Stimulated activated CD4-positive, alpha-beta T cell treated with anti-CD3 and anti-CD28 coated beads, Interleukin-15, amount 100 ng/mL, for 48 hours (primary cell): ENCODE measurements around the gene NFATC3.

Source experiments
- DNase-seq, 2 donors: peaks; one replicate each; pipeline ENCODE4 v3.0.0-alpha.2; 2020; ENCODE audit warnings: low read depth in 2 of 2

NFATC3 gene

DNA sequence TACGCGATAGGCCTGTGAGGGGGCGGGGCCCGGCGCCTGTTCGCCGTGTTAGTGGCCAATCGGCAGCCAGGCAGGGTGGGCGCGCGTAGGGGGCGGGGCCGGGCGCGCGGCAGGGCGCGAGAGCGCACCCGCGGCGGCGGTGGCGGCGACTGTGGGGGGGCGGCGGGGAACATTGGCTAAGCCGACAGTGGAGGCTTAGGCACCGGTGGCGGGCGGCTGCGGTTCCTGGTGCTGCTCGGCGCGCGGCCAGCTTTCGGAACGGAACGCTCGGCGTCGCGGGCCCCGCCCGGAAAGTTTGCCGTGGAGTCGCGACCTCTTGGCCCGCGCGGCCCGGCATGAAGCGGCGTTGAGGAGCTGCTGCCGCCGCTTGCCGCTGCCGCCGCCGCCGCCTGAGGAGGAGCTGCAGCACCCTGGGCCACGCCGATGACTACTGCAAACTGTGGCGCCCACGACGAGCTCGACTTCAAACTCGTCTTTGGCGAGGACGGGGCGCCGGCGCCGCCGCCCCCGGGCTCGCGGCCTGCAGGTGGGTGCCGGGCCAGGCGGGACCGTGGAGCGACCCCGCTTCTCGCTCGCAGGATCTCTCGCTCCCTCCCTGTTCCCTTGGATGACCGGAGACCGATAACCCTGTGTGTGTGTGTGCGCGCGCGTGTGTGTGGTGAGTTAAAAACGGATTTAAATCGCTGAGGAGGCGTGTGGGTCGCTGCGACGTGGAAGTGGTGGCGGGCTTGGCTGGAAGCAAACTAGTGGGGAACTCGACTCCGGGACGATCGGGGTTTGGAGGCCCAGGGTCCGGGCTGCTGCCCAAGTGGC, at the start of gene NFATC3:
NFATC3 (plus strand) TSS at position 112 of the 813 bp plus-strand sequence; CDS start at position 424, 312 bp downstream.
- DNase-seq: peak; percentile 98

DNA sequence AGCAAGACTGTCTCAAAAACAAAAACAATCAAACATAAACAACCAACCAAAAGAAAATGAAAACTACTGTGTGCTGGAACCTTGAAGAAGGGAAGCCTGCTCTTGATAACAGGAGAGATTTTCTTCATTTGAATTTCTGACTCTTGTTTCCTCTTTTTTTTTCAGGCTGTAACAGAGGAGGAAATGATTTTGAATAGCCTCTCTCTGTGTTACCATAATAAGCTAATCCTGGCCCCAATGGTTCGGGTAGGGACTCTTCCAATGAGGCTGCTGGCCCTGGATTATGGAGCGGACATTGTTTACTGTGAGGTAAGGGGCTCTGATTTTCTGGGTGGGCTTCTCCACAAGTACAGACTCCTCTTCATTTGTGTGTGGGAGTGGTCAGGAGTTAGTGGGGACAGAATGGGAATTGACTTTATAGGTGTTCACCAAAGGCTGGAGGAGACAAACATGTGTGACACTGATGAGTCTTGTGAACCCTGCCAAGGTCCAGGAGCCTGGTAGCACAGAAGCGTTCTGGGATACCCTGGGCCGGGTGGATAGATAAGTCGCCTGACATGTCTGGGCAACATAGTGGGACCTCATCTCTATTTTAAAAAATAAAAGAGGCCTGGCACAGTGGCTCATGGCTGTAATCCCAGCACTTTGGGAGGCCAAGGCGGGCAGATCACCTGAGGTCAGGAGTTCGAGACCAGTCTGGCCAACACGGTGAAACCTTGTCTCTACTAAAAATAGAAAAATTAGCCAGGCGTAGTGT, 47.2 kb upstream of the NFATC3 start:
- DNase-seq: no peak

DNA sequence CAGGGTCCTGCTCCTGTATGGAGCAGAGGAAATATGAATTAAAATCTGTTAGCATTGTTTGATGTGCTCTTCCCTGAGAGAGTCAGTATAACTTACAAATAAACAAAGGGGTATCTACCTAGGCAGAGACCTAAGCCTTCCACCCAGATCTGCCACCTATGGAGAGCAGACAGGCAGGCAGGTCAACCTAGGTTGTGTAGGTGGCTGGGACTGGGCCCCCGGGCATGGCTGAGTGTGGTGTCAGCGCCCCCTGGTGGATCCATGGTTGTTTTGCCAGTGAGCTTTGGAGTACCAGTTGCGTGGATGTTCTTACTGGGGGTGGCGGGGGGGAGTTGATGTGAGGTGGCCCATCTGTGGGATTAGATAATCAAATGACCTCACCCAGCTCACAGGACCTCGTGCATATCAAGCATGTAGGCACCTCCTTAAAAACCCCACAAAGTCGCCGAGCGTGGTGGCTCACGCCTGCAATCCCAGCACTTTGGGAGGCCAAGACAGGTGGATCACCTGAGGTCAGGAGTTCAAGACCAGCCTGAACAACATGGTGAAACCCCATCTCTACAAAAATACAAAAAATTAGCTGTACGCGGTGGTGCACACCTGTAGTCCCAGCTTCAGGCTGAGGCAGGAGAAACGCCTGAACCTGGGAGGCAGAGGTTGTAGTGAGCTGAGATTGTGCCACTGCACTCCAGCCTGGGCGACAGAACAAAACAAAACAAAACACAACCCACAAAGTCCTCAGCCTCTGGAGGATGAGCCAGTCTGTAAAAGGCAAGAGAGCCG, 44.5 kb upstream of the NFATC3 start:
- peak; percentile 74 to 86 for DNase-seq

DNA sequence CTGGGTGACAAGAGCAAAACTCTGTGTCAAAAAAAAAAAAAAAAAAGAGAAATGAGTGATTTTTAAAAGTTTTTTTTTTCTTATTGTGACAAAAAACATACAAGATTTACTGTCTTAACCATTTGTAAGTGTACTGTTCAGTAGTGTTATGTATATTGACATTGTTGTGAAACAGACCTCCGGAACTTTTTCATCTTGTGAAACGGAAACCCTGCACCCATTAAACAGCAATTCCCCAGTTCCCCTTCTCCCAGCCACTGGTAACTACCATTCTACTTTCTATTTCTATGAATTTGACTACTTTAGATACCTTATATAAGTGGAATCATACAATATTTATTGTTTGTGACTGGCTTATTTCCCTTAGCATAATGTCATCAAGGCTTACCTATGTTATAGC, 43.4 kb upstream of the NFATC3 start:
- DNase-seq: no peak

DNA sequence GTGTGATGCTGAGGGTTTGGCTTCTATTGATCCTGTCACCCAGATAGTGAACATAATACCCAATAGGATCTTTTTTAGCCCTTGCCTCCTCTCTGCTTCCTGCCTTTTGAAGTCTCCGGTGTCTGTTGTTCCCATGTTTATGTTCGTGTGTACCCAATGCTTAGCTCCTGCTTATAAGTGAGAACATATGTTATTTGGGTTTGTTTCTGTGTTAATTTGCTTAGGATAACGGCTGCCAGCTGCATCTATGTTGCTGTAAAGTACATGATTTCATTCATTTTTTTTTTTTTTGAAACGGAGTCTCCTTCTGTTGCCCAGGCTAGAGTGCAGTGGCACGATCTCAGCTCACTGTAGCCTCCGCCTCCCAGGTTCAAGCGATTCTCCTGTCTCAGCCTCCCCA, 39.1 kb upstream of the NFATC3 start:
- no peak for DNase-seq

DNA sequence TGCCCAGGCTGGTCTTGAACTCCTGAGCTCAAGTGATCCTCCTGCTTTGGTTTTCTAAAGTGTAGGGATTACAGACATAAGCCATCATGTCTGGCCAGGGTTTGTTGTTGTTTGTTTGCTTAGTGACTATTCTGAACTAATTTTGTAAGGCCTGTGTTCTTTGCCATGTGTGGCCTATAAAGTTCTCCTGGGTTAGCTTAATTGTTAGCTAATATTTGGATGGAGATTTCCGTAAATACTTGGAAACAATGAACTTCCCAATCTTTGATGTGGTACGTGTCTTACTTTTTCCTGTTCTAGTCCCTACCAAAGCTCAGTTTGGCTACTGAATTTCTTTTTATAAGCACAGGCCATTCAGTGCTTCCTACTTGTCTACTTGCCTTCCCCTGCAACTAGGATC, 37.2 kb upstream of the NFATC3 start:
- DNase-seq: no peak

DNA sequence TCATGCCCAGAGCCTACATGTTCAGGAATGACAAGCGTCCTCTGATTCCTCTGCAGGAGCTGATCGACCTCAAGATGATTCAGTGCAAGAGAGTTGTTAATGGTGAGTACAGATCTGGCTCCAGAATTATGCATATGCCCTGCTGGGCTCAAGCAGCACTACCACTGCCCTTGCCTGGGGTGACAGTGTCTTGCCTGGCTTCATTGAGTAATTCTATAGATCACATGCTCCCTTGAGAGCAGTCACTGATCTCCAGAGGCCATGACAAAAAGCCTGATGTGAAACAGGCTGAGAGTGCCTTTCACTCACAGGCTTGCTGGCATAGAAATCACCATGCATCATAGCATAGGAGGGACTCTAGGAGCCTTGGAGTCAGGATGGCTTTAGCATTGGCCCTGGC, 35.7 kb upstream of the NFATC3 start:
- no peak for DNase-seq

DNA sequence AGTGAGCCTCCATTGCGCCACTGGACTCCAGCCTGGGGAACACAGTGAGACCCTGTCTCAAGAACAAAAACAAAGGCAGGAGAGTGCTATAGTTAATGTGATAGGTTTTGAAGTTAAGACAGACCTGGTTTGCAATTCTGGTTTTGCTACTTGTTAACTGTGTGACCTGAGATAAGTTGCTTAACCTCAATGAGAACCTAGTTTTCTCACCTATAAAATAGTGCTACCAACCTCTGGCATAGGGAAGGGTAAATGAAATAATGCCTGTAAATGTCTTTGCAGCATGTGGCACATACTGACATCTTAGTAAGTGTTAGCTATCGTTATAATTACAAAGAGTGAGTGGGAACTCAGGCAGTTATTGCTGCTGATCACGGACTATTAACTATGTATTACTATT, 29.8 kb upstream of the NFATC3 start:
- no peak for DNase-seq

DNA sequence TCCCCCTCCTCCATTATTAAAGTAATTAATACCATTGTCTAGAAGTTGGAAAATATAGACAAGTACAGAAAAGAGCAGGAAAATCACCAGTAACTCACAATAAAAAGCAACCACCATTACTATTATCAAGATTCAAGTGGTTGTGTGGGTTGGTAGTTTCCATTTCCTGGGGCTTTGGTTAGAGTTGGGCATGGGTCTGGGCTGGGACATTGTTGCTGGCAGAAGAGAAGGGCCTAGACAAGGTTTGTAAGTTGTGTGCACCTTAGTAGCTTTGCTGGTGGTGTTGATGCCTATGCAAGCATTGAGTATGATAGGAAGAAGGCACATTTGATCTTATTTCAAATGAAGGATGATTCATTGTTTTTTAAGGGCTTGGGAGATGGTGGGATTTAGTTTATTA, 25.4 kb upstream of the NFATC3 start:
- DNase-seq: no peak

DNA sequence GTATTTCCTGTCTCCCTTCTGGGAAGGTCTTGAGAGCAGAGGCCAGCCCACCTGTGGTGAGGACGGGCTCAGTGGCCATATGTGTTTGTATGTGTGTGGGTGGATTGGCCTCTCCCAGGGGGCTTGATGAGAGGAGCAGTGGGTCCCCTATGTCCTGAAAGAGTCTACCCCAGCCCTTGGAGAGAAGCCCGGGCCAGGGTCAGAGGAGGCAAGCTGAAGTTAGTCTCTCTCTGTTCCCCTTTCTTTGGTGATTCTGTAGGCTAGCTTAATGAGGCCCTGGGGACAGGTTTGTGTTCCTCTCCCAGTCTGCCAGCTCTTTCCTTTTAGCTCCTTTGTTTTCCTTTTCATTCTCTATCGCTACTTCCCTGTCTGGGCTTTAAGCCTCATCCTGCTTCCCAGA, 23.8 kb upstream of the NFATC3 start:
- DNase-seq: no peak

DNA sequence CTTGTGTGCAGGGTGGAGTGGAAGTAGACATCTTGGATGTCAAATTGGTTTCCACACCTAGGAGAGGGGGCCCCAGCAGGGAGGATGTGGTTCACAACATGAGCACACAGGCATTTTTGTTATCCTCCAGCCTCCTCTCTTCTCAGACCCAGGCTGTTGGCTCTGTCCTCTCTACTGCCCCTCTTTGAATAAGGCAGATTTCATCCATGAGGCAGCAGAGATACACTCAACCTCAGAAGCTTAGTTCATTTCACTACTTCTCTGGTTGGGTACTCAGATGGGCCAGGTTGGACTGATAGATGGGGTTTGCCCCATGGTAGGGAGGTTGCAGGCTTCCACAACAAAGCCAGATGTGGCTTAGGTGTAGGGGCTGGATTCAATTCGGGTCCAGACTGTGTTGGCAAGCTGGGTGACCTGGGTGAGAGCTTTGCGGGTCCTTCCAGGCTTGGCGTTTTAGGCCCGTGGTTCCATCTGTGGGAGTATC, 22.2 kb upstream of the NFATC3 start:
- no peak for DNase-seq

DNA sequence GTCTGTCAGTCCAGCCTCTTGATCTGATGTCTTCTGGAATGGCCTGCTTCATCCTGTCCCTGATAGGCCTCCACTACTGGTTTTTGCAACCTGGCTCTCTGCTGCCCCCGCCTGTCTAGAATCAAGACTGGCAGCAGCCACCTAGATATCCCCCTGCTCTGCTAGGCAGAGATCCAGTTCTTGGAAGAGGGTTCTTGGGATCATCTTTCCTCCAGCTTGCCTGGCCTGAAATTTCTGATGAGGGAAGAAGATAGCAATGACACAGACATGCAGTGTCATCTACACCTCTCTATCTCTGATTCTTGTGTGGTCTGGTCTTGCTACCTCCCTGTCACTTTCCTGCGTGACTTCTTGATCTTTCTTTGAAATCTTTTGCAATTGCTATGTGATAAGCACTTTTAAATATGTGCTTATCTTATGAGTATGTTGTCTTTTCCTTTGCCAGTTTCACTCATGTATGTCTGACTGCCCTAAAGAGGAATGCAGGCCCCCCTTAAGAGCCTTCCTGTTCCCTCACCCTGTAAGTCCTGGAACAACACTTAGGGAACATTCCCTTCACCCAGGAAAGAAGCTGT, 20.3 kb upstream of the NFATC3 start:
- DNase-seq: peak; percentile 43 to 68

DNA sequence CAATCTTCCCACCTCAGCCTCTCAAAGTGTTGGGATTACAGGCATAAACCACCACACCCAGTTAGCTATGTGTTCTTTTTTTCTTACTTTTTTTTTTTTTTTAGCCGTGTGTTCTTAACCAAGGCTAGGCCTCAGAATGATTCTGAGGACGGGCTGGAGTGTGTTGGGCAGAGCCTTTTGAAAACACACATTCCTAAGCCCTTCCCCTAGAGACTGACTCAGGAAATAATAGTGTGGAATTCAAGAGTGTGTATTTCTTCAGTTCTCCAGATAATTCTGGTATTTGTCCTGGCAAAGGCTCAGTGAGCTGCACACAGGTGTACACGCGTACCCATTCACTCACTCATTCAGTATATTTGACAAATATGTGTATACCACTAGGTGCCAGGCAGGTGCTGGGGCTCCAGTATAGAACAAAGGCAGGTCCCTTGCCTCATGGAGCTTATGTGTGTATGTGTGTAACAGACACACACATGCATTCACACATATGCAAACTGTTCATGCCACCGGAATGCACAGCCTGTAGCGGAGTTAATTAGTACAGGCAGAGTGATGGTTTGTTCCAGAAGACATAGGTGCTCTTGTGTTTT, 19.4 kb upstream of the NFATC3 start:
- DNase-seq: no peak

DNA sequence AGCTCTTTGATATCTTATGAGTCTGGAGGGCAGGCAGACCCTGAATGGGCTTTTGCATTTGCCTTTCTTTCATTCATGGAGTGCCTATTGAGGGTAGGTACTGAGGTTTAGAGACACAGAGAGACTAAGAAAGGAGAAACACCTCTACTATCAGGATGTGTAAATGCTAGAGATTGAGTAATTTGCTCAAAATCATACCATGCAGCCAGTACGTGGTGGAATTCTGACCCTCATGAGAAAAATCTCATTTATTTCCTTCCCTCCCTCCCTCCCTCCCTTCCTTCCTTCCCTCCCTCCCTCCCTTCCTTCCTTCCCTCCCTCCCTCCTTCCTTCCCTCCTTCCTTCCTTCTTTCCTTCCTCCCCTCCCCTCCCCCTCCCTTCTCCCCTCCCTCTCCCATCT, 18.4 kb upstream of the NFATC3 start:
- no peak for DNase-seq

DNA sequence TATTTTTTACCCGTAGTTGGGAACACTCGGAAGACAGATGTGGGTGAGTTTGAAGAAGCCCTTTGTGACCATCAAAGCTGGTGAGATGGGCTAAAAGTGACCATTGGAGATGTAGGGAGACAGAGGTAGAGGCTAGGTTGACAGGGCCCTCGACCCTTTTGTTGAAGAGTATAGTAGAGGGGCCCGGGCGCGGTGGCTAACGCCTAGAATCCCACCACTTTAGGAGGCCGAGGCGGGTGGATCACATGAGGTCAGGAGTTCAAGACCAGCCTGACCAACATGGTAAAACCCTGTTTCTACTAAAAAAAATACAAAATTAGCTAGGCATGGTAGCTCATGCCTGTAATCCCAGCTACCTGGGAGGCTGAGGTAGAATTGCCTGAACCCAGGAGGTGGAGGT, 16.2 kb upstream of the NFATC3 start:
- no peak for DNase-seq

DNA sequence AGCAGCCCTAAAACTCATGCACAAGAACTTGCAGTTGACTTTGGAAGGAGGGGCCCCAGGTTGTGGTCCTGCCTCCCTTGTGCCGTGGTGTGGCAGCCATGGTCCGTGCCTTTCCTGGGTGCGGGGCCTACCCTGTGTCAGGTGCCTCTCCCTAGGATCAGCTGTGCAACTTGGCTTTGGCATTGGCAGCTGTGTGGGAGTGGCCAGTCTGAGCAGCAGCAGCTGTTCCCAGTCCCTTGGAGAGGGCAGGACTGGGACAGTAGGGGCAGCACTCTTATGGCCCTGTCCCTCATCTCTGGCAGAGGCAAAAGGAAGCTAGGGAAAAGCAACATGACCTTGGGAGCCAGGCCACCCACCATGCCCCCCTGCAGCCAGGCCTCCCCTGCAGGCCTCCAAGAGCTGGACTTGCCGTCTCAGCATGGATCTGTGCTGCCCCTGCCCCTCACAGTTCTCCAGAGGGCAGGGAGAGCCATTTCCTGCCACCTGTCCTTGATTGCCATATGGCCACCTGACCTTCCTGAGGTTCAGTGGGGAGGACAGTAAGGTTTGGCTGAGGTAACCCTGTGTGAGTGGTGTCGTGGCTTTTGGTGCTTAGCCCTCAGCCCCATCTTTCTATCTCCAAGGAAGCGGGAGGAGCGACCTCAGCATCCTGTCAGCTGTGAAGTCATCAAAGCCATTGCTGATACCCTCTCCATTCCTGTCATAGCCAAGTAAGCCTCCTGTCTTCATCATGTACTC, 15.5 kb upstream of the NFATC3 start:
- DNase-seq: no peak

DNA sequence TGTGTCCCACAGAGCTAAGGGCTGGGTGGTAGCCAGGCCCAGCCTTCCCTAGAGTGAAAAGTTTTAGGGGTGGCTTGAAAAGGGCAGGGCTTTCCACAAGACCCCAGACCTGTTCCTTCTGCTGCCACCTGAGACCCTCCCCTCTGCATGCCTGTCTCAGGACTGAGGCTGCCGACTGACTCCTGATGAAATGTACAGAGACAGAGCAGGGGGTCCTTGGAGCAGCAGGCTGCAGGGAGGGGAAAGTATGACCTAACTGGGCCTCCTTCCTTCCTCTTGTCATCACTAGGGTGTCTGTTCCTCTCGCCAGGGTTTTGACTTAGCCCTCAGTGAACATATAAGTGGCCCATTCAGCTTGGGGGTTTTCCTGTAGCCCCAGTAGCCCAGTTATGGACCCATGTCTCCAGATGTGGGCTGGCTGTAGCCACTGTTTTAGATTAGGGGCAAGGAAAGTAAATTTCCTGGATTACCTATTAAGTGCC, 14.9 kb upstream of the NFATC3 start:
- DNase-seq: no peak

DNA sequence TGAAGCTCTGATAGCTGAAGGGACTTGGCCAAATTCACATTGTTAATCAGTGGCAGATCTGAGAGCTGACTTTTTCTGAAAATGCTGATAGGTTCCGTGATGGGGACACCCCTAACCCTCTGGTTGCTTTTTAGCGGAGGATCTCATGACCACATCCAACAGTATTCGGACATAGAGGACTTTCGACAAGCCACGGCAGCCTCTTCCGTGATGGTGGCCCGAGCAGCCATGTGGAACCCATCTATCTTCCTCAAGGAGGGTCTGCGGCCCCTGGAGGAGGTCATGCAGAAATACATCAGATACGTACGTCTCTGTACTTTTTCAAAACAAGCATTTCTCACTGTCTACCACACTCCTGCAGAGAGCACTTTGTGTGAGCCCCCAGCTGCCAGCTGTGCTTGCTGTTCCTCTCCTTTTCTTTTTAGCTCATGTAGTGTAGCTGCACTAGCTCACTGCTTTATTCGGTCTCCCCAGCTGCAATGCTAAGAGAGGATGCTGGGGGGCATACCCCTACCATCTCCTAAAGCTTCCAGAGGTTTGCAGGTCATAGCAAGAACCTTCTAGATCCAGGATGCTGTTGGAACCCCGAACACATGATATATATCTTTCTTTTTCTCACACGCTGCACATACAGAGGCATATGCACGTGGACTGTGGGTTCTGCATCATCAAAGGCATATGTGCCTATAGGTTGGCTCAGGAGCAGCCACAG, 14.2 kb upstream of the NFATC3 start:
- DNase-seq: no peak

DNA sequence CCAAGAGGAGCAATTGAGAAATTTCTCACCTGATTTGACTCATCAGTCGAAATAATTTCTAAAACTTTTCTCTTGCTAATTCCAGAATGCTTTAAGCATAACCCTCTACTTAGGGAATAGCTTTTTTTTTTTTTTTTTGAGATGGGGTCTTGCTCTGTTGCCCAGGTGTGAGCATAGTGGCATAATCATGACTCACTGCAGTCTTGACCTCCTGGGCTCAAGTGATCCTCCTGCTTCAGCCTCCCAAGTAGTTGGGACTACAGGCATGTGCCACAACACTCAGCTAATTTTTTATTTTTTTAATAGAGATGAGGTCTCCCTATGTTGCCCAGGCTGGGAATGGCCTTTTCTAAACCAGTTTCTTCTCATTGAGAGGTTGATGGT, 13.7 kb upstream of the NFATC3 start:
- DNase-seq: no peak

DNA sequence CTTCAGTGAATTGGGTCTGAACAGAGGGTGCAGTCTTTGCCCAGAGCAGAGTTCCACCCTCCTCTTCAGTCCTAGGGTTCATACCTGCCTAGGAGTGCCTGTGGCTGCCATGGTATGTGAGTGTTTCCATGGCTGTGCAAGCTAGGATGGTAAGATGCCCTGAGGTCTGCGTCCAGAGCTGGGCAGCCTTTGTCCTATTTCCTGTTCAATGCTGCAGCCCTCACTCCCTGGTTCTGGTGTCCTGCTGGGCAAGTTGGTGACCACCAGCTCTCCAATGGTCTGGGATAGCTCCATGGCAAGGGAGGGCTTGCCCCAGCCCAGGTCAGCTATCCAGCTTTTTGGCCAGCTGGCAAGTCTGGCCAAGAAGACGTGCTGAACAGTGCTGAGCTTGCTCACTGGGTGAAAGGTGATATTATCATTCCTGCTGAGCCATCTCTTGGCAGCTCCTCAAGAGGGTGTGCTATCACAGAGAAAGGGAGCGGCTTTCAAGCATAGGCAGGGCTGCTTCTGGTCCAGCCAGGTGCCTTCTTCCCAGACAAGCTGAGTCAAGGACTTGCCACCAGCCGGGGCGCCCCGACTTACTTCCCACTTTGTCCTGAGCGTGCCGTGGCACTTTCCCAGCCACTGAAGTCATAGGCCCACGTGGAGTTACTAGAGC, 13.0 kb upstream of the NFATC3 start:
- DNase-seq: no peak
